ENCODE measurements around the gene ARSI. TPM values are rescaled to one million over a fixed set of nuclear protein-coding genes. Genes with fewer than 3 reads are reported as not detected.

ARSI gene
- total and polyA plus RNA-seq, 4 donors: 0.23 to 0.51 (median 0.33) TPM; not detected in 1

- H3K9ac ChIP-seq (ENCODE audit: low read depth in 1 of 2, low read length in 2 of 2): no peak overlapping the region
- H3K36me3 ChIP-seq (ENCODE audit: control insufficient read depth in 4 of 4, insufficient read depth in 3 of 4, low read depth in 1 of 4, low read length in 3 of 4): no peaks in the 10 kb centered on the region
- WGBS: 81% methylated on average over 5 of the region's 5 CpGs
- no peak for DNase-seq (ENCODE audit: low spot score)
- no peaks in the 10 kb centered on the region for H3K9me3 ChIP-seq (ENCODE audit: control insufficient read depth in 4 of 4, low read length in 3 of 4)
- no peaks in the 10 kb centered on the region for H3K27me3 ChIP-seq (ENCODE audit: control insufficient read depth in 4 of 4, insufficient read depth in 4 of 4, low read length in 3 of 4)
- no peak for TF ChIP-seq RAD21 (IDR thresholded peaks at IDR 0.05)
- no peak for TF ChIP-seq HNF4A (conservative IDR thresholded peaks at IDR 0.05)
- no peak for TF ChIP-seq EGR1 (IDR thresholded peaks at IDR 0.05; ENCODE audit: low read depth in 2 of 2)
- no peak for TF ChIP-seq REST (IDR thresholded peaks at IDR 0.05)
- TF ChIP-seq FOXA2 (IDR thresholded peaks at IDR 0.05): no peak
- TF ChIP-seq FOXA1 (IDR thresholded peaks at IDR 0.05): no peak
- no peaks in the 10 kb centered on the region for H3K4me1 ChIP-seq (ENCODE audit: control insufficient read depth in 4 of 4, insufficient read depth in 4 of 4, low read length in 3 of 4)
- no peak overlapping the region for H3K4me3 ChIP-seq (ENCODE audit: low read depth in 1 of 3, low read length in 3 of 3)
- H3K27ac ChIP-seq (ENCODE audit: low read depth in 1 of 2, low read length in 2 of 2): no peak overlapping the region
These were observed 30.7 kb upstream of the ARSI start for GRCh38 chr5:150333400-150333799.

GRCh38 chr5:150329881-150330876 is 27.5 kb upstream of the ARSI start:
- H3K4me1 ChIP-seq (ENCODE audit: control insufficient read depth in 4 of 4, insufficient read depth in 4 of 4, low read length in 3 of 4): no peaks in the 10 kb centered on the region
- TF ChIP-seq HNF4G (IDR thresholded peaks at IDR 0.05): no peak
- TF ChIP-seq FOXA2 (IDR thresholded peaks at IDR 0.05): no peak
- TF ChIP-seq GABPA (IDR thresholded peaks at IDR 0.05 in 1 of 2, conservative IDR thresholded peaks at IDR 0.05 in 1 of 2): no peak
- TF ChIP-seq JUND (IDR thresholded peaks at IDR 0.05): no peak
- no peak for TF ChIP-seq EGR1 (IDR thresholded peaks at IDR 0.05; ENCODE audit: low read depth in 2 of 2)
- TF ChIP-seq RAD21 (IDR thresholded peaks at IDR 0.05): no peak
- no peak for TF ChIP-seq REST (IDR thresholded peaks at IDR 0.05)
- TF ChIP-seq ATF3 (IDR thresholded peaks at IDR 0.05): no peak
- TF ChIP-seq FOXA1 (IDR thresholded peaks at IDR 0.05): no peak
- TF ChIP-seq CTCF (IDR thresholded peaks at IDR 0.05; ENCODE audit: low read depth, low read length, missing input control): no peak
- TF ChIP-seq ZBTB33 (IDR thresholded peaks at IDR 0.05): no peak
- TF ChIP-seq SP1 (IDR thresholded peaks at IDR 0.05): no peak
- TF ChIP-seq RXRA (IDR thresholded peaks at IDR 0.05): no peak
- no peak for TF ChIP-seq MAX (IDR thresholded peaks at IDR 0.05)
- no peak for TF ChIP-seq YY1 (IDR thresholded peaks at IDR 0.05)
- TF ChIP-seq HNF4A (conservative IDR thresholded peaks at IDR 0.05): no peak
- no peak for TF ChIP-seq TAF1 (conservative IDR thresholded peaks at IDR 0.05)
- TF ChIP-seq NR2F2 (IDR thresholded peaks at IDR 0.05): no peak
- no peak overlapping the region for H3K9ac ChIP-seq (ENCODE audit: low read depth in 1 of 2, low read length in 2 of 2)
- H3K9me3 ChIP-seq (ENCODE audit: control insufficient read depth in 4 of 4, low read length in 3 of 4): no peaks in the 10 kb centered on the region
- H3K36me3 ChIP-seq (ENCODE audit: control insufficient read depth in 4 of 4, insufficient read depth in 3 of 4, low read depth in 1 of 4, low read length in 3 of 4): no peaks in the 10 kb centered on the region
- DNase-seq (ENCODE audit: low spot score): no peak
- no peak overlapping the region for H3K27ac ChIP-seq (ENCODE audit: low read depth in 1 of 2, low read length in 2 of 2)
- no peaks in the 10 kb centered on the region for H3K27me3 ChIP-seq (ENCODE audit: control insufficient read depth in 4 of 4, insufficient read depth in 4 of 4, low read length in 3 of 4)
- 92% methylated on average over 17 of the region's 17 CpGs for WGBS
- no peak overlapping the region for H3K4me3 ChIP-seq (ENCODE audit: low read depth in 1 of 3, low read length in 3 of 3)

Data from liver (tissue), 9 donors.